ENCODE results near the gene POLR2F. TPM values are rescaled to one million over a fixed set of nuclear protein-coding genes. Genes with fewer than 3 reads are reported as not detected.

The POLR2F gene
- total RNA-seq, 1 experiment from 2014 or later = 155 TPM

DNA sequence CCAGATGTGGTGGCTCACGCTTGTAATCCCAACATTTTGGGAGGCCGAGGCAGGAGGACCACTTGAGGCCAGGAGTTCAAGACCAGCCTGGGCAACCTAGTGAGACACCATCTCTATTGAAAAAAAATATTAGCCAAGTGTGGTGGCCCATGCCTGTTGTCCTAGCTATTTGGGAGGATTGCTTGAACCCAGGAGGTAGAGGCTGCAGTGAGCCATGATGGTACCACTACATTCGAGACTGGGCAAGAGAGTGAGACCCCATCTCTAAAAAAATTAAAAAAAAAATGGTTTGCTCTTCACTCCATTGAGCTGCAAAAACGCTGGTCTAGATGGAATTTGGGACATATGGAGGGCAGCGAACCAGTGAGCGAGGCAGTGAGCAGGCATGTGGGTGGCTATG is 52.4 kb downstream of the POLR2F start:
- no peak for DNase-seq (ENCODE audit: low spot score)

DNA sequence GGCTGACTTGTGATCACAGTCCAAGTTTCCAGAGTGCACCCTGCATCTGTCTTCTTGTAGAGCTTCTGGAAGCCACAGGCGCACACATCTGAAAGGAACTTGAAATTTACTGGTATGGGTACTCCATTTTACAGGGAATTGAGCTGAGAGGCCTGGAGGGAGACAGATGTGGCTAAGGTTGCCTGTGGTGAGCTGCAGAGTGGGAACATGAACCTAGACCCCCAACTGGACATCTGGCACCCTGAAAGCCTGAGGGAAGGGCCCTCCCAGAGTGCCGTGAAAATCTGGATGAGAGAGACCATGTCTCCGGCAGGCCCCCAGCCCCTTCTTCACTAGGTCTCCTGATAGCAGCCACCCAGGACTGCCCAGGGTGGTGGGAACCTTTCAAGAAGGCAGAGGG is 53.4 kb downstream of the POLR2F start:
- no peak for DNase-seq (ENCODE audit: low spot score)

DNA sequence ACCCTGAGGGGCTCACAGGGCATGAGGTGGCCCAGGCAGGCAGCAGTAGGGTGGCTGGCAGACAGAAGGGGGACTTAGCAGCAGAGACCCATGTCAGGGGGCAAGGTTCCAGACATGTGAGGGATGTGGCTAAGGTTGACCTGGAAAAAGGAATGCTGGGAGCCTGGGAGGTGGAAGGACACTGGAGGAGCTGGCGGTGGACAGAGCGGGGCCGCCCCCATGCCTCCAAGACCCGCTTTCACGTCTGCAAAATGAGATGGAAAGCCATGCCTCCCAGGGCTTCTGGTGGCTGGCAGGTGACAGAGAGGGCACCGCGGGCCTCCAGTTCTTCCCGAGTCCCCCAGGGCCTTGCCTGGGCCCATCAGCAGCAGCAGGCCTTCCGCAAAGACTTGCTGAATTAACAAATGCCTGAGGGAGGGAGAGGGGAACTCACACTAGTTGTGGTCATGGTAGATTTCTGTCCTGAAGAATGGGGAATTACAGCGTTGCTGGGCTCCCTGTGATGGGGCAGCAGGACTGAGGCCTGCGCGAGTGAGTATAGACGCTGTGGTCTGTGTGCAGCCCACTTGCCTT is 53.9 kb downstream of the POLR2F start:
- no peak for DNase-seq (ENCODE audit: low spot score)

DNA sequence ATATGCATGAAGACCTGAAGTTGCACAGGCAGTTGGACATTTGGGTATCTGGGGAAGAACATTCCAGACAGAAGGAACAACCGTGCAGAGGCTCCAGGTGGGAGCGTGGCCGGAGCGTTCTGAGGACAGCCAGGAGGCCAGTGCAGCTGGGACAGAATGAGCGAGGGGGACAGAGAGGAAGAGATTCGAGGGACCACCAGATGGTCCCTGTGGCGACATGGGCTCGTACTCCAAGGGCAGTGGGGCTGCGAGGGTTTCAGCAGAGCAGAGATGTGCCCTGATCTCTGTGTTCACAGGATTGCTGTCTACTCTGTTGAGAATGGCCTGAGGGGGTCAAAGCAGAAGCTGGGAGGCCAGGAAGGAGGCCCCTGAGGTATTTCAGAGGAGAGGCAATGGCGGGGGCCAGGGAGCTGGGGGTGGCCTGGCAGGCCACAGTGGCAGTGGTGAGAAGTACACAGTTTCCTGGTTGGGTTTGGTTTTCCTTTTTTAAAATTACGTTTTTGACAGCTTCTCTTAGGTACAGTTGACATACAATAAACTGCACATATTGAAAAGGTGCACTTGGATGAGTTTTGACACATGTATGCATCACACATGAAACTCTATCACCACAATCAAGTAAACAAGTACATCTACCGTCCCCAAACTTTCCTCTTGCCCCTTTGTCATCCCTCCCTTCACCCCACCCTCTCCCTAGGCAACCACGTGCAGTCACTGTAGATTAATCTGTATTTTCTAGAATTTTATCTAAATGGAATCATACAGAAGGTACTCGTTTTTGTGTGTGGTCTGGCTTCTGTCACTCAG is 55.7 kb downstream of the POLR2F start:
- no peak for DNase-seq (ENCODE audit: low spot score)

DNA sequence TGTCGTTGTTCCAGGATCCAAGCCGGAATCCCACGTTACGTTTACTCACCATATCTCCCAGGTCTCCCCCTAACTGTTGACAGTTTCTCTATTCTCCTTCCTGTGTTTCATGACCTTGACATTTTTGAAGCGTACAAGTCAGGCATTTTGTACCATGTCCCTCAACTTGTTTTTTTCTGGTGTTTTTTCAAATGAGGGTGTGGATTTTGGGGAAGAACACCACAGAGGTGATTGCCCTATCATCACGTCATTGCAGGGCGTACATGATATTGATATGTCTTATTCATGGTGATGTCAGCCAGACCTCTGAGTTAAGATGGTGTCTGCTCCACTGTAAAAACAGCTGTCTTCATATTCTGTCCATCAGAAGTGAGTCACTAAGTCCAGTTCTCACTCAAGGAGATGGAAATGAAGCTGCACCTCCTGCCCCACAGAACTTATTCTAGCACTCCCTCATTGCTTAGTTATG is 59.1 kb downstream of the POLR2F start:
- no peak for DNase-seq (ENCODE audit: low spot score)

DNA sequence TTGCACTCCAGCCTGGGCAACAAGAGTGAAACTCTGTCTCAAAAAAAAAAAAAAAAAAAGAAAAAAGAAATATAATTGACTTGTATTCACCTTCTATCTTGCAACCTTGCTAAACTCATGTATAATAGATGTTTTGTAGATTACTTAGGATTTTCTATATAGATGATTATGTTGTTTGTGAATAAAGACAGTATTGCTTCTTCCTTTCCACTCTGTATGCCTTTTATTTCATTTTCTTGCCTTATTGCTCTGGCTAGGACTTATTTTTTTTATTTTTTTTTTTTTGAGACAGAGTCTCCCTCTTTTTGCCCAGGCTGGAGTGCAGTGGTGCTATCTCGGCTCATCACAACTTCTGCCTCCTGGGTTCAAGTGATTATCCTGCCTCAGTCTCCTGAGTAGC is 60.6 kb downstream of the POLR2F start:
- DNase-seq (ENCODE audit: low spot score) = no peak

DNA sequence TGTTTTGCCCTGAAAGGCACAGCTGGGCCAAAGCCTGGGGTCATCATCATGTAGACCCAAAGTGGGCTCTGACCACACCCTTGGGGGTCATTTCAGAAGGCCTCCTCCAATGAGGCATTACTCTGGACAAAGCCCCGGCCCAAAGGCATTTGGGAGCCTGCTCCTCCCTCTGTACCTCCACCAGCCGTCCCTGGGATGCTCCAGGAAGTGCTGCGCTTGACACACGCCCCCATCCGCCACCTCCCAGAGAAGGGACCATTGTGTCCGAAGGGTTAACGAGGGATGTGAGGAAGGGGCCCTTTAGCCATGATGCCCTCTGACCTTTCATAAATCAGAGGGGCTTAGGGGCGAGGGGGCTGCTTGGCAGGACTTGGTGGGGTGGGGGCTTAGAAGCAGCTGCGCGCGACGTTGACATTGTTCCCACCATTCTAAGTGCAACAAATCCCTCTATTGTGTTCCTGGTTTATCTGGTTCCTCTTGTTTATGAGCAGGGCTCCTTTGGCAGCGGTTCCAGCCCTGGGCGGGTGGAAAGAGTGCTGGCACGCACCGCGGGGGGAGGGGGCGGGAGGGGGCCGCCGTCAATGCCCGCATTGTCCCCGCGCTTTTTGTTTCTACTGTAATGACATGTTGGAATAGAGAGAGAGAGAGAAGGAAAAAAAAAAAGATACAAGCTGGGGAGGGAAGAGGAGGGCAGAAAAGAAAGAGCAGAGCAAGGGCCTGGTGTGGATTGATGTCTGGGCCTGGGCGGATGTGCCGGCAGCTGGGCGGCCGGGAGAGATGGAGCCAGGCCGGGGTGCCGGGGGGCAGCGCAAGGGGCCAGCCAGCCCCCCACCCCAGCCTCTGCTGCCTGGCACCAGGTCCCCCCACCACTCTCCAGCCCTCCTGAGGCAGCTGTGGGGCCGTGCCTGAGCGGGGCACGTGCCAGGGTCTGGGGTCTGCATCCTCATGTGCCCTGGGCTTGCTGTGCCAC is 63.0 kb downstream of the POLR2F start:
- DNase-seq (ENCODE audit: low spot score) = peak; percentile 64

DNA sequence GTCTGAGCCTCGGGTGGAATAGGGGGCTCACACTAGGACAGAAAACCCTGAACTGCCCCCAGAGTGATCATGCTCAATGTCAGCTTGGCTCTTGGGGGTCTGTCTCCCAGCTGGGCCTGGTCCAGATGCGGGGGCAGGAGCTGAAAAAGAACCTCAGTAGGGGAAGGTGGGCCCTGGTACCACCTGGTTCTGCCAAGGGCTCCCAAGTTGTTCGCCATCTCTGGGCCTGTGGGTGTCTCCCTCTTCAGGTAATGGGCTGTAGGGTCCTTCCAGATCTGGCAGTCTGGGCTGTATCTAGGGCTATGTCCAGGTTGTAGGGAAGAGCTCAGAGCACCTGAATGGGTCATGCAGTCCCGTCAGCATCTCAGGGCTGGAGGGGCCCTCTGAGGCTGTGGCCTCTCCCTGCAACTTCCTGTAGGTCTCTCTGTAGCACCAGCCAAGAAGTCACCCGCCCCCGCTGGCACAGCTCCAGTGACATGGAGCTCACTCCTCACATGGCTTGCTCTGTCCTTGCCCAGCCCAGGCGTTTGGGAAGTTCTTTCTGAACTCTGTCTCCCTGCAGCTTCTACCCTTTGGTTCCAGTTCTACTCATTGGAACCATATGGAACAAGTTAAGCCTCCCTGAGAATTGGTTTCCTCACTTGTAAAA is 63.9 kb downstream of the POLR2F start:
- peak; percentile 62 for DNase-seq (ENCODE audit: low spot score)

DNA sequence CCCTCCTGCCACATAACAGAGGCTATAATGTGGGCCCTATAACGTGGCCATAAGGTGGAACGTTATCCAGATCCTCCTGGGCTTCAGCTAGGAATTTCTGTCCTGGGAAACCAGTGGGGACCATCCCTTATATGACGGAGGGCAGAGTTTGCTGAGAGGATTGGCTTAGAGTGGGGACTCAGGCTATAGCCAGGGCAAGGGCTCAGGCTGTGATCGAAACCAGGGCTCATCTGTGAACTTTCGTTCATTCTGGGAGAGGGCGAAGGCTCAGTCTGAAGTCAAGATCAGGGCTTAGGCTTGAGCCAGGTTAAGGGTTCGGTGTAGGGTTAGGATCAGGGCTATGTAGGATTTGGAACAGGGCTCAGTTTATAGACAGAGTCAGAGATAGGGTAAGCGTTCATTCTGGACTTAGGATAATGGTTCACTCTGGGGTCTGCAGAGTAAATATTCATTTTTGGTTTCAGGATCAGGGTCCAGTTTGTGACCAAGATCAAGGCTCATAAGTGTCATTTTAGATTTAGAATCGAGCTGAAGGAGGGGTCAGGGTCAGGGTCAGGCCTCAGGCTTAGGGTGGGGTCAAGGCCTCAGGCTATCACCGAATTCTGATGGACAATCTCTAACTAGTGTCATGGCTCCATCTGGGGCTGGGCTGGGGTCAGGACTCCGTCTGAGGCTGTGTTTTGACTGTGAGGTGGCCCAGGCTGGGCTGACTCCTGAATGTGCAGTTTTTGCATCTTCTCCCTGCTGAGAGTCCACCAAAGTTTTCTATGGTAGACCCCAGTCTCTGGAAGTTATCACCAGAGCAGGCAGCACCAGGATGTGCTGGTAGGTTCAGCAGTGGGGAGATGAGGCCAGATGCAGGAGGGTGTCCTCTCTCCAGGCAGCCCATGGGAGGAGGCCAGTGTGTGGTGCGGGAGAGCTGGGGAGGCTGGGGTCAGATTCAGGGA is 64.7 kb downstream of the POLR2F start:
- DNase-seq (ENCODE audit: low spot score) = no peak

Other genes with a start within 250 kb of the POLR2F start
- gene GCAT, start 145.8 kb upstream of the POLR2F start, total RNA-seq (2014; rRNA removed; shearing (Covaris generic)) = 11.5 and 14.3 TPM in 2 replicates
- gene GALR3, start 130.3 kb upstream of the POLR2F start, total RNA-seq (2014; rRNA removed; shearing (Covaris generic)) = not detected in 2 replicates
- gene ANKRD54, start 109.4 kb upstream of the POLR2F start, total RNA-seq (2014; rRNA removed; shearing (Covaris generic)) = 18.3 and 19.5 TPM in 2 replicates
- 478 and 514 TPM in 2 replicates for gene EIF3L, start 104.3 kb upstream of the POLR2F start, total RNA-seq (2014; rRNA removed; shearing (Covaris generic))
- gene MICALL1, start 47.4 kb upstream of the POLR2F start, total RNA-seq (2014; rRNA removed; shearing (Covaris generic)) = 11.6 and 17.2 TPM in 2 replicates
- 0.41 and 1.1 TPM in 2 replicates for gene C22orf23, start 98 bp upstream of the POLR2F start, total RNA-seq (2014; rRNA removed; shearing (Covaris generic))
- gene SOX10, start 30.9 kb downstream of the POLR2F start, total RNA-seq (2014; rRNA removed; shearing (Covaris generic)) = not detected in 2 replicates
- 15.8 and 21.7 TPM in 2 replicates for gene PICK1, start 103.7 kb downstream of the POLR2F start, total RNA-seq (2014; rRNA removed; shearing (Covaris generic))
- not detected in 2 replicates for gene SLC16A8, start 130.5 kb downstream of the POLR2F start, total RNA-seq (2014; rRNA removed; shearing (Covaris generic))
- not detected in 2 replicates for gene BAIAP2L2, start 157.0 kb downstream of the POLR2F start, total RNA-seq (2014; rRNA removed; shearing (Covaris generic))
- 2.5 and 12.2 TPM in 2 replicates for gene PLA2G6, start 228.1 kb downstream of the POLR2F start, total RNA-seq (2014; rRNA removed; shearing (Covaris generic))
- gene MAFF, start 248.3 kb downstream of the POLR2F start, total RNA-seq (2014; rRNA removed; shearing (Covaris generic)) = 3.9 and 7.4 TPM in 2 replicates